Stimulated activated CD4-positive, alpha-beta T cell treated with anti-CD3 and anti-CD28 coated beads, Interleukin-12 subunit alpha, Interleukin-12 subunit beta, amount 100 ng/mL, for 24 hours (primary cell): ENCODE measurements around the gene APOBEC3B.
A peak's percentile ranks its signal among the peaks of the same experiment; 100 is the strongest.
"Not testable (repeated sequence)": the region's sequence is repeated elsewhere in the genome, so short reads cannot be mapped to it uniquely, and the experiment has no call there.

Experiments used
- DNase-seq, 2 experiments: peaks; one replicate each; pipeline ENCODE4 v3.0.0-alpha.2; 2020; ENCODE audit warnings: low read depth in 2 of 2

The APOBEC3B gene

DNA sequence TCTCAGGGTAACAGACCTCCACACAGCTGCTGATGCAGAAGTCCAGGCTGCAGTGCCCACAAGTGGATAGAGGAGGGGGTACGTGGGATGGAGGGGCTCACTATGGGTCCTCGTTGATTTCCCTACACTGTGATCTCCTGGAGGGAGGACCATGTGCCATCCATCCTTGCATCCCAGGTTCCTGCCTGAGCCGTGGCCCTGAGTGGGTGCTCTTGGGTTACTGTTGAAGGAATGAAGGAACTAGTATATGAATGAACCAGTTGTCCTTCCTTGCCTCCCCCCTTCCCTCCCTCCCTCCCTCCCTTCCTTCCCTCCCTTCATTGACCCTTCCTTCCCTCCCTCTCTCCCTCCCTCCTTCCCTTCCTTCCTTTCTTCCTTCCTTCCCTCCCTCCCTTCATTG lies 15.4 kb downstream of the APOBEC3B start:
- no peak for DNase-seq

DNA sequence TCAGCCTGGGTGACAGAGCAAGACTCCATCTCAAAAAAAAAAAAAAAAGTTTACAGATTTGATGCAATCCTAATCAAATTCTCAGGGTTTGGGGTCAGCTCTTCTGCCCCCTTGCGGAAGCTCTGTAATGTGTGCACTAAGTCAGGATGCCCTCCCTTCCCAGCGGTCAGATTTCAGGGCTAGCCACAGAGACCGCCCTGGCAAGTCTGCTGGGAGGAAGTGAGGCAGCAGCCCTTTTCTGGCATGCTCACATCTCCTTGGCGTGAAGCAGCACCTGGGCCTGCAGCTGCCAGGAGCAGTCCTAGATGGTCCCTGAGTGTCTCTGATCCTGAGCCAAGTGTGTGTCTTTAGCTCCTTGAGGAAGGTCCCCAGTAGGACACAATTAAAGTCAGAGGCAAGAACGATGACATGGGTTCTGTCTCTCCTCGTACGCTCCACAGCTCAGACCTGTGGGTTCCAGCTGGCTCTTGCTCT lies 21.1 kb downstream of the APOBEC3B start:
- peak; percentile 34 to 59 for DNase-seq

DNA sequence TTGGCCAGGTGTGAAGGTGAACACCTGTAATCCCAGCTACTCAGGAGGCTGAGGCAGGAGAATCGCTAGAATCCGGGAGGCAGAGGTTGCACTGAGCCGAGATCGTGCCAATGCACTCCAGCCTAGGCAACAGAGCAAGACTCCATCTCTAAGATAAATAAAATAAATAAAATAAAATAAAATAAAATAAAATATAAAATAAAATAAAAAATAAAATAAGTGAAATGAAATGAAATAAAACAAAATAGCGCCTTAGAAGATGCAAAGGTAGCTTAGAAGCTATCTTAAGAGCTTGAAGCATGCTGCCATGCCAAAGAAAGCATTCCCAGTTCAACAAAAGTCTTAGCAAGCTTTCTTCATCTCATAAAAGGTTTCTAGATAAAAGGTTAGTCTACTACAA lies 25.0 kb downstream of the APOBEC3B start:
- no peak for DNase-seq

DNA sequence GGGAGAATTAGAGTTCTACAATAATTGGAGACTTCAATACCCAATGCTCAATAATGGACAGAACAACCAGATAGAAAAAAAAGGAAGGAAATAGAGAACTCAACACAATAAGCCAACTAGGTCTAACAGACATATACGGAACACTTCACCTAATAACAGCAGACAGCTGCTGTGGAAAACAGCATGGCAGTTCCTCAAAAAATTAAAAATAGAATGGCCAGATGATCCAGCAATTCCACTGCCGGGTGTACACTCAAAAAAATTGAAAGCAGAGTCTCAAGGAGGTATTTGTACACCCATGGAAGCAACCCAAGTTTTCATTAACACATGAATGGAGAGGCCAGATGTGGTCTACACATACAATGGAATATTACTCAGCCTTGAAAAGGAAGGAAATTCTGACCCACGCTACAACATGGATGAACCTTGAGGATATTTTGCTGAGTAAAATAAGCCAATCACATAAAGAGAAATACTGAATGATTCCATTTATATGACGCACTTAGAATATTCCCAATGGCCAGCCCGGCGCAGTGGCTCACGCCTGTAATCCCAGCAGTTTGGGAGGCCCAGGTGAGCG lies 26.2 kb downstream of the APOBEC3B start:
- not testable (repeated sequence) for DNase-seq

DNA sequence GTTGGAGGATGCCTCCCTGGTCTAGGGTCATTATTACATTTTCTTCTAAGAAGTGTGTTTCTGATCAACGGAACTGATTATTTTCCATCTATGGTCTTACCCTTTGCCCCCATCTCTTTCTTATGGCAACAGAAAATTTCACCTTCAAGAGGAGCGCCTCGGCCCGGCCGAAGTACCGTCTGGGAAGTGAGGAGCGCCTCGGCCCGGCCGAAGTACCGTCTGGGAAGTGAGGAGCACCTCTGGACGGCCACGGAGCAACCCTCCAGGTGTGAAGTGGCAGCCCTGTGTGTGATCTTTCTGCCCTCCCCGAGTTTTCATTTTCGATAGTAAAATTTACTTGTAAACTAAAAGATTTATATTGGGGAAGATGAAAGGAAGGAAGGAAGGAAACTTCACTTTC lies 28.8 kb downstream of the APOBEC3B start:
- no peak for DNase-seq

DNA sequence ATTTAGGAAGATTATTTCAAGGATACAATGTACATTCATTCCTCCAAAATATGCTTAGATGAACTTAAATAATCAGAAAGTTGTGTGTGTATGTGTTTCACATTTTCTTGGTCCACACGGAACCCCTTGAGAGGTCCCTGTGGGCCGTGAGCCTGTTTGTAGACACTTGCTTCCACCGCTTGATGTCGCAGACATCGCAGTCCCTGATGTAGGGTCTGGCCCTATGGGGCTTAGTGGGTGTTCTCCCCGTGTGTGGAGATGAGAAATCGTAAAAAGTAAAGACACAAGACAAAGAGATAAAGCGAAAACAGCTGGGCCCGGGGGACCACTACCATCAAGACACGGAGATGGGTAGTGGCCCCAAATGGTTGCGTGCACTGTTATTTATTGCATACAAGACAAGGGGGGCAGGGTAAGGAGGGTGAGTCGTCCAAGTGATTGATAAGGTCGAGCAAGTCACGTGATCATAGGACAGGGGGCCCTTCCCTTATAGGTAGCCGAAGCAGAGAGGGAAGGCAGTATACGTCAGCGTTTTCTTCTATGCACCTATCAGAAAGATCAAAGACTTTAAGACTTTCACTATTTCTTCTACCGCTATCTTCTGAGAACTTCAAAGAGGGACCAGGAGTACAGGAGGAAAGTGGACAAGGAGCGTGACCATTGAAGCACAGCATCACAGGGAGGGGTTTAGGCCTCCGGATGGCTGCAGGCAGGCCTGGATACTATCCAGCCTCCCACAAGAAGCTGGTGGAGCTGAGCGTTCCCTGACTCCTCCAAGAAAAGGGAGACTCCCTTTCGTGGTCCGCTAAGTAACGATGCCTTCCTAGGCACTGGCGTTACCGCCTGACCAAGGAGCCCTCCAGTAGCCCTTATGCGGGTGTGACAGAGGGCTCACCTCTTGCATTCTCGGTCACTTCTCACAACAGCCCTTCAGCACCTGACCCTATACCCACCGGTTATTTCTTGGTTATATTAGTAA lies 30.7 kb downstream of the APOBEC3B start:
- DNase-seq: no peak

DNA sequence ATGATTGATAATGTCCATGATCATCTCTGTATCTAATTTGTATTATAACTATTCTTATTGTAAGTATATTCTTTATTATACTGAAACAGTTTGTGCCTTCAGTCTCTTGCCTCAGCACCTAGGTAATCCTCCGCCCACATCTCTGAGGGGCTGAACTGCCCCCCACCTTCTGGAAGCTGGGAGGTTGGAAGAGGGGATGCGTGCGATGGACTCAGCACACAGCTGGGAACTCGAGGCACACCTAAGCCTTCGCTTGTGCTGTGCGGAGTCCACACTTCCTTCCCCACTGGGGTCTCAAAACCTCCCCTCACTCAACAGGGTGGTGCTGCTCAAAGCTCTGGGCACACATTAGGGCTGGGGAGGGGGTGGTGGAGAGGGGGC lies 31.4 kb downstream of the APOBEC3B start:
- DNase-seq: not testable (repeated sequence)

DNA sequence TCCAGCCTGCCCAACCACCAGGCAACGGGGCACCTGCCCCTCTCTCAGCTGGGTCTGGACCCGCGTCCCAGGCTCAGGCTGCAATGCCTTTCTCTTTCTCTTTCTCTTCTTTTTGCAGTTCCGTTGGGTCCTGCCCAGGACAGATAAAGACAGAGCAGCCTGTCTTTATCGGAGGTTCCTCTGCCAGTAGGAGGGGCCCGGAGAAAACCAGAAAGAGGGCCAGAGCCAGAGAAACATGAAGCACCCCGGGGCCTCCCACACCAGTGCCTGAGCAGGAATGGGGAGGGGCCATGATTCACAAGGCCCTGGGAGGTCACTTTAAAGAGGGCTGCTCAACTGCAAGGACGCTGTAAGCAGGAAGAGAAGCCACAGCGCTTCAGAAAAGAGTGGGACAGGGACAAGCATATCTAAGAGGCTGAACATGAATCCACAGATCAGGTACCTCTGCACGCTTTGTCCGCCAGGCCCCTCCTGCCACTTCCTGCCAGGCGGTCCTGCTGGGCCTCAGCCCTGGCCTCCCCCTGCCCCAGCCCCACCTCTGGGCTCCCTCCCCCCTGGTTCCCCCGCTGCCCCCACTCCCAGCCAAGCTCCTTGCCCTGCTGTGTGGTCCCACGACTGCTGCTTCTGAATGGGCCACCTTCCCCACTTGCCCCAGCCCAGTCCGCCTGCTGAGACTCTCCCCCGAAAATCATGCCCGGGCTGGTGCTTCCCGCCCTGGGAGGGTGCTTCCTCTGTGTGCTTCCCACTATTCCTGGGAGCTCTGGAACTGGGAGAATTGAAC lies 32.0 kb downstream of the APOBEC3B start, which contains the start of gene APOBEC3C:
Gene APOBEC3C, plus strand, starts transcription at position 316 of the 781 bp plus-strand sequence. Its CDS starts 106 bp downstream, at position 422.
- DNase-seq: peak; percentile 58 to 73

DNA sequence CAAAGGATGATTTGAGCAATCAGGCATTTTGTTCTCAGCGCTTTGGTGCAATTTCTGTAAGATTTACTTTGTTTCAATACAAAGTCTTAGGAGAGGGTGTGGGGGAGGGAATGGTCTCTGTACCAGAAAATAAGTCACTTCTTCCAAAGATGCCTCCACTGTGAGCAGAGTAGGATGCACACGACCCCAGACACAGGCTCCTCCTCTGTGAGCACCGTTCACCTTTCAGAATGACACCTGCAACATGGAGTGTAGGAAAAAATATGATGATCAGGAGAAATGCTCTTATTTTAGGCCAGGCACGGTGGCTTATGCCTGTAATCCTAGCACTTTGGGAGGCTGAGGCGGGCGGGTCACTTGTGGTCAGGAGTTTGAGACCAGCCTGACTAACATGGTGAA lies 32.6 kb downstream of the APOBEC3B start:
- not testable (repeated sequence) for DNase-seq

DNA sequence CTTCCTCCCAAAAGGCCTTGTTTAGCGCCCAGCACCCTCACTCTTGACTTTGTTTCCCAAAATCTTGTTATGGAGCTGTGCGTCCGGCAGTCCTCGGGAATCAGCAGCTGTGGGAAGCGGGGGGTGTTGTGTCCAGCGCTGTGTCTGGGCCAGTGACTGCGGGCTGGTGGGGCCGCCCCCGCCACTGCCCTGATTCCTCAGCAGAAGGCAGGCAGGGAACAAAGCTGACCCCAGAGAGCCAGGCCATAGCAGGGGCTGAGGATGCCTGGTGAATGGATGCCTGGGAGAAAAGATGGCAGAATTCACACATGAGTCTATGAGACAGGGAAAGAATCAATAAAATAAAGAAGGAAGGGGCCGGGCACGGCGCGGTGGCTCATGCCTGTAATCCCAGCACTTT lies 34.4 kb downstream of the APOBEC3B start:
- DNase-seq: no peak

DNA sequence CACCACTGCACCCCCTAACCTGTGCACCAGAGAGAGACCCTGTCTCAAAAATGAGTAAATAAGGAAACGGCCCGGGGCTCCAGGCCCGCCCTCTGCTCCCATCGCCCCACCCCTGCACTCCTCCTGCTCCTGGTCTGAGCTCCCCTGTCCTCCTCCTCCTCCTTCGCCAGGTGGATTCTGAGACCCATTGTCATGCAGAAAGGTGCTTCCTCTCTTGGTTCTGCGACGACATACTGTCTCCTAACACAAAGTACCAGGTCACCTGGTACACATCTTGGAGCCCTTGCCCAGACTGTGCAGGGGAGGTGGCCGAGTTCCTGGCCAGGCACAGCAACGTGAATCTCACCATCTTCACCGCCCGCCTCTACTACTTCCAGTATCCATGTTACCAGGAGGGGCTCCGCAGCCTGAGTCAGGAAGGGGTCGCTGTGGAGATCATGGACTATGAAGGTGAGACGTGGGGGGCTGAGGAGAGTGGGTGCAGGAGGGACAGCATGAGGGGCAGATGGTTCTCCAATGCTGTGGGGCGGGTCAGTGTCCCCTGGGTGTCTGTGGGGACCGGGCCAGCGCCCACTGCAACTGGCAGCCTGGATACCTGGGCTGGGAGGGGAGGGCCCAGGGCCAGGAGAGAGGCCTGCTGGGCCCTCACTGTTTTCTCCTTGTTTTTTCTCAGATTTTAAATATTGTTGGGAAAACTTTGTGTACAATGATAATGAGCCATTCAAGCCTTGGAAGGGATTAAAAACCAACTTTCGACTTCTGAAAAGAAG lies 35.6 kb downstream of the APOBEC3B start:
- no peak for DNase-seq

DNA sequence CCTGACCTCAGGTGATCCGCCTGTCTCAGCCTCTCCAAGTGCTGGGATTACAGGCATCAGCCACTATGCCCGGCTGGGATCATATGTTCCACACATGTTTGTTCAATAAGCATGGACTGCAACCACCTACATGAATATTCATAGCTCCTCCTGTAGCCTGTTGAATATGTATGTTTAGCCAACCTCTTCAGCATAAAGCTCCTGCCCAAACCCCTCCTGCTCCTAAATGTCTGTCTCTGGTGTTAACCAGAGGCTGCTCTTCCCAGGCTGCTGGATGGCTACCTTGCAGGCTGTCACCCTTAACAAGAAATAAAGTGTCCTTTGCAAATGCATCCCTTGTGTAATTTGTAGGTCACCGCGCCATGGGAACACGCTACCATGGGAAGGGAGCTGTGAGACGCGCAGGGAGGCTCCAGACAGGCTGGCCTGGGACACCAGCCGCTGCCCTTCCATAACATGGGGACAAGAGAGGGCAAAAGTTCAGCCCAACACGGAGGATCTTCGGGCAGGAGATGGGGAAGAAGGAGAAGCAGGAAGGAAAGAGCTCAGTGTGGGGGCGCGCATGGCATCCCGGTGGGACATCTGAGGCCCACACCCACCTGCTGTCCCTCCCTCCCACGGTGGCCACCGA lies 38.0 kb downstream of the APOBEC3B start:
- DNase-seq: not testable (repeated sequence)

DNA sequence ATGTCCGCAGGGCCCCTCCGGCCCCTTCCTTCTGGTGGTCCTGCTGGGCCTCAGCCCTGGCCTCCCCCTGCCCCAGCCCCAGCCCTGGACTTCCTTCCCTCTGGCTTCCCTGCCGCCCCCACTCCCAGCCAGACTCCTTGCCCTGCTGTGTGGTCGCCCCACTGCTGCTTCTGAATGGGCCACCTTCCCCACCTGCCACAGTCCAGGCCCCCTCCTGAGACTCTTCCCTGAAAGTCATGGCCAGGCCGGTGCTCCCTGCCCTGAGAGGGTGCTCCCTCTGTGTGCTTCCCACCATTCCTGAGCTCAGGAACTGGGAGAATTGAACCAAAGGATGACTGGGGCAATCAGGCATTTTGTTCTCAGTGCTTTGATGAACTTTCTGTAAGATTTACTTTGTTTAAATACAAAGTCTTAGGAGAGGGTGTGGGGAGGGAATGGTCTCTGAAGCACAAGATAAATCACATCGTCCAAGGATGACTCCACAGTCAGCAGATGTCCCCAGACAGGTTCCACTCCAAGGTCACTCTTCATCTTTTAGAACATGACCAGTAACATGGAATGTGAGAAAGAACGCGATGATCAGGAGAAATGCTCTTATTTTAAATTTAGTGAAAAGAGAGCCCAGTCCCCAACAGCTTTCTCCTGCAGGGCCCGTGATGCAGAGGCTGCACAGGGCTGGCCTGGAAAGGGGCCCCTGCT lies 39.6 kb downstream of the APOBEC3B start:
- DNase-seq: no peak

DNA sequence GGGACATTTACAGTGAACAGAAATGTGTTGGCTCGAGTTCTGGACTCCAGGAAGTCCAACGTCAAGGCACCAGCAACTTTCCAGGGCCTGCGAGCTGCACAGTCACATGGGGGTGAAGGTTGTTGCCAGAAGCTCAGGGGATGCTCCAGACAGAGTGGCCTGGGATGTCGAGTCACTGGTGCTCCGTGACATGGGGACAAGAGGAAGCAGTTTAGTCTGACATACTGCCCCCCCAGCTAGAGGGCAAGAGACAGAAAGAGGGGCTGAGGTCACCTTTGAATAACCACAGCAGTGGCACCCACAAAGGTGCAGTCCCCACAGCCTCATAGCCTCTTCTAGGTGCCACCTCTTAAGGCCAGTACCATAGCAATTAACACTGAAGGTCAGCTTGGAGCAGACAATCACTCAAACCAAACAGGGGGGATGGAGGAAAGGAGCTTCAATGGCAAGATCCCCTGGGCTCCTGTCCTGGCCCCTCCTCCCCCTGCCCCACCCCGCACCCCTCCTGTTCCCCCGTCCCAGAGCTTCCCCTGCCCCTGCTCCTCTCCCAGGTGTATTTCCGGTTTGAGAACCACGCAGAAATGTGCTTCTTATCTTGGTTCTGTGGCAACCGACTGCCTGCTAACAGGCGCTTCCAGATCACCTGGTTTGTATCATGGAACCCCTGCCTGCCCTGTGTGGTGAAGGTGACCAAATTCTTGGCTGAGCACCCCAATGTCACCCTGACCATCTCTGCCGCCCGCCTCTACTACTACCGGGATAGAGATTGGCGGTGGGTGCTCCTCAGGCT lies 42.6 kb downstream of the APOBEC3B start:
- DNase-seq: no peak

DNA sequence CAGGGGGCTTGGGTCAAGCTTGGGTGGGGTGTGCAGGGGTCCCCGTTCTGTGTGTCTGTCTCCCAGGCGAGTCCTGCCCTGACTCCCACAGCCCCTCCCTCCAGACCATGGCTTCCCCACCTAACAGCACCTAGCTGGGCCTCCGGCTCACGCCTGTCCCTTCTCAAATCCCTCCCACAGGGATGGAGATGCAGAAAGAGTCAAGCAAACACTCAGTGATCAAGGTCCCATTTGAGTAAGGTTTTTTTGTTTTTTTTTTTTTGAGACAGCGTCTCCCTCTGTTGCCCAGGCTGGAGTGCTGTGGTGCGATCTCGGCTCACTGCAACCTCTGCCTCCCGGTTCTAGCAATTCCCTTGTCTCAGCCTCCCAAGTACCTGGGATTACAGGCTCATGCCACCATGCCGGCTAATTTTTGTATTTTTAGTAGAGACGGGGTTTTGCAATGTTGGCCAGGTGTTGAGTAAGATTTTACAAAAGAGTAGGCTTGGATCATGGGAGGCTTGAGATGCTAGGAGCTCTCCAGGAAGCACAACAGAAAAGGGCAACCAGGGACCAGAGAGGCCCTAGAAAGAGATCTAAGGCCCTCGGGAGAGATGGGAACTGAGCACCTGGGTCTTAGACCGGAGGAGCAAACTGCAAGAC lies 44.5 kb downstream of the APOBEC3B start:
- DNase-seq: no peak

DNA sequence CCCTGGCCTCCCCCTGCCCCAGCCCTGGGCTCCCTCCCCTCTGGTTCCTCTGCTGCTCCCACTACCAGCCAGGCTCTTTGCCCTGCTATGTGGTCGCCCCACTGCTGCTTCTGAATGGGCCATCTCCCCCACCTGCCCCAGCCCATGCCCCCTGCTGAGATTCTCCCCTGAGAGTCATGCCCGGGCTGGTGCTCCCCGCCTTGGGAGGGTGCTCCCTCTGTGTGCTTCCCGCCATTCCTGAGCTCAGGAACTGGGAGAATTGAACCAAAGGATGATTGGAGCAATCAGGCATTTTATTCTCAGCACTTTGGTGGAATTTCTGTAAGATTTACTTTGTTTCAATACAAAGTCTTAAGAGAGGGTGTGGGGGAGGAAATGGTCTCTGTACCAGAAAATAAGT lies 45.6 kb downstream of the APOBEC3B start:
- no peak for DNase-seq

DNA sequence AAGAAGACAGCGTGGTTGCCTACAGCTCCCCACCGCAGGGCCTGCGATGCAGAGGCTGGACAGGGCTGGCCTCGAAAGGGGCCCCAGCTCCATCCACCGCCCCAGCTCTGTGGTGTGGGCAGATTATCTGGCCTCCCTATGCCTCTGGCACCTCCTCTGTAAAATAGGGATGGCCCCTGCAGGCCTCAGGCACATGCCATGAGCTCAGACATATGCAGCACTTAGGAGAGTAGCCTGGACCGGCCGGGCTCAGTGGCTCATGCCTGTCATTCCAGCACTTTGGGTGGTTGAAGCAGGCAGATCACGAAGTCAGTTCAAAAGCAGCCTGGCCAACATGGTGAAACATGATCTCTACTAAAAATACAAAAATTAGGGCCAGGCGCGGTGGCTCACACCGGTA lies 46.1 kb downstream of the APOBEC3B start:
- no peak for DNase-seq

DNA sequence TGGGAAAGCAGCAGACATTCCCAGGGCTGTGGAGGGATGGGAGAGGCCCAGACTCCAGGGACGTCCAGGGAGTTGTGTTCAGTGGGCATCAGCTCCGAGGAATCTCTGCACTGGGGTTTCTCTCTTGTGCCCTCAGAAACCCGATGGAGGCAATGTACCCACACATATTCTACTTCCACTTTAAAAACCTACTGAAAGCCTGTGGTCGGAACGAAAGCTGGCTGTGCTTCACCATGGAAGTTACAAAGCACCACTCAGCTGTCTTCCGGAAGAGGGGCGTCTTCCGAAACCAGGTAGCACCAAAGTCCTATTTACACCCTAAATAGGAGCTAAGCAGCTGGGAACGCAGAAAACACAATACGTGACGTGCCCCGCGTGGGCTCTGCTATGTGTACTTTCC lies 47.1 kb downstream of the APOBEC3B start:
- DNase-seq: no peak

DNA sequence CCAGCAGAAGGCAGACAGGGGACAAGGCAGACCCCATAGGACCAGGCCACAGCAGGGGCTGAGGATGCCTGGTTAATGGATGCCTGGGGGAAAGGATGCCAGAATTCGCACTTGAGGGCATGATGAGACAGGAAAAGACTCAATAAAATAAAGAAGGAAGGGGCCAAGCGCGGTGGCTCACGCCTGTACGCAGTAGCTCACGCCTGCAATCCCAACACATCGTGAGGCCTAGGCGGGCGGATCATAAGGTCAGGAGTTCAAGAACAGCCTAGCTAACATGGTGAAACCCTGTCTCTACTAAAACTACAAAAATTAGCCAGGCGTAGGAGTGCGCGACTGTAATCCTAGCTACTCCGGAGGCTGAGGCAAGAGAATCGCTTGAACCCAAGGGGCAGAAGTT lies 48.6 kb downstream of the APOBEC3B start:
- DNase-seq: no peak
